HG03432 (cell line): Measurements from ENCODE around the gene PTPMT1.
"Not testable (repeated sequence)": the region's sequence is repeated elsewhere in the genome, so short reads cannot be mapped to it uniquely, and the experiment has no call there.

ENCODE experiments used
- ATAC-seq: cut with Tn5 transposase; IDR thresholded peaks from one replicate; pipeline ENCODE4 v1.9.1; 2021; ENCODE audit warnings: mild to moderate bottlenecking, moderate library complexity; ENCODE audit not compliant: unreplicated experiment

The PTPMT1 gene

GRCh38 chr11:47545298-47545697, 20.1 kb upstream of the PTPMT1 start:
- ATAC-seq = no peak

- not testable (repeated sequence) for ATAC-seq
Observed at GRCh38 chr11:47546274-47546673, 19.1 kb upstream of the PTPMT1 start.

DNA sequence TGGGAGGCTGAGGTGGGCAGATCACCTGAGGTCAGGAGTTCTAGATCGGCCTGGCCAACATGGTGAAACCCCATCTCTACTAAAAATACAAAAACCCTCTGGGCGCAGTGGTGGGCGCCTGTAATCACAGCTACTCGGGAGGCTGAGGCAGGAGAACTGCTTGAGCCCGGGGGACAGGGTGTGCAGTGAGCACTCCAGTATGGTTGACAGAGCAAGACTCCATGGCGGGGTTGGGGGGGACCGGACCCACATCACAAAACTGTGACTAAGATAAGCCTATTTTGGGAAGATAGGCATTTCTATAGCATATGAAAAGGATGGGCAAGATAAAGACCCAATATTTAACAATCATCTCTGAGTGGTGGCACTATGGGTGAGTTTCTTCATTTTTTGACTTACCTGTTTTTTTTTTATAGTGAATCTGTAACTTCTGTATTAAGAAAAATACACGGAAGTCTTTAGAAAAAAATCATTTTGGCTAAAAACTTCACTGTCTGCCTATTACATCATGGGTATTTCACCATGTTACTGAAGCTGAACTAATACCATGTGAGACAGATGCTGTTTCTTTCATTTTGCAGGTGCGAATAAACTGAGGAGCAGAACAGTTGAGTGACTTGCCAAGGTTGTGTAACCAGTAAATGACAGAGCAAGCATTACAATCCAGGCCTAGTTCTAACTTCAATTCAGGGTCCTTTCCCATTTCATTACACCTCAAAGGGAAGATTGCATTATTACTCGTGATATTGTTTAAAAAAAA, 14.9 kb upstream of the PTPMT1 start:
- no peak for ATAC-seq

- no peak for ATAC-seq
Observed at GRCh38 chr11:47551086-47551485, 14.3 kb upstream of the PTPMT1 start.

DNA sequence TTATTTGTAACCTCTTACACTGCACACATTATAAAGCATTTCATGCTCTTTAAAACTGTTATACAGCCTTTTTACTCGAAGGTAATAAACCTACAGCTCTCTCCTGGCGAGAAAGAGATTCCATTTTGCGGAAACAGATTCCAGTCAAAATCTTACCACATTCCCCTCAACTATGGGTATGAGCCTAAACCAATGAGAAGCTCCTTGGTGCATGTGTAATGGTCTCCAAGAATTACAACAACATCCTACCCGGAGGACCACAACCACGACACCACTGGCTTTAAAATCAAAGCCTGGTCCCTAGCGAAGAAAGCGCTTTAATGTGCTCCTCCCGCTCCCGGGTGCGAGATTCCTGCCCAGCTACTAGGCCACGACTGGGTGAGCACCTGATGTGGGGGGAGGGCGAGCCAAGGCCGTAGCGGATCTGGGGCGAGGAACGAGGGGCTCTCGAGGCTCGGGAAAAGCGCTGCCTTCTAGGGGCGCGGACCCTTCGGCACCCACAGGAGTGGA, 13.3 kb upstream of the PTPMT1 start:
- ATAC-seq = peak; percentile 7

- peak; percentile 94 for ATAC-seq
Observed at GRCh38 chr11:47552566-47553405, 12.6 kb upstream of the PTPMT1 start, which contains the start of gene CELF1. Gene CELF1 (minus strand): TSS chr11:47553132. CDS start chr11:47499523, 53,609 bp downstream.

GRCh38 chr11:47553406-47553743, 12.0 kb upstream of the PTPMT1 start:
- peak; percentile 22 for ATAC-seq

DNA sequence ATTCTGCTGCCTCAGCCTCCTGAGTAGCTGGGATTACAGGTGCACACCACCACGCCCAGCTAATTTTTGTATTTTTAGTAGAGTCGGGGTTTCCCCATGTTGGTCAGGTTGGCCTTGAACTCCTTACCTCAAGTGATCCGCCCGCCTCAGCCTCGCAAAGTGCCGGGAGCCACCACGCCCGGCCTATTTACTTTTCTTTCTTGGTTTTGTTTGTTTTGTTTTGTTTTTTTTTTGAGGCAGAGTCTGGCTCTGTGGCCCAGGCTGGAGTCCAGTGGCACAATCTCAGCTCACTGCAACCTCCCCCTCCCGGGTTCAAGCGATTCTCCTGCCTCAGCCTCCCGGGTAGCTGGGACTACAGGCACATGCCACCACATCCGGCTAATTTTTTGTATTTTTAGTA, 8.4 kb upstream of the PTPMT1 start:
- not testable (repeated sequence) for ATAC-seq

GRCh38 chr11:47558695-47559094, 6.7 kb upstream of the PTPMT1 start:
- ATAC-seq = no peak

DNA sequence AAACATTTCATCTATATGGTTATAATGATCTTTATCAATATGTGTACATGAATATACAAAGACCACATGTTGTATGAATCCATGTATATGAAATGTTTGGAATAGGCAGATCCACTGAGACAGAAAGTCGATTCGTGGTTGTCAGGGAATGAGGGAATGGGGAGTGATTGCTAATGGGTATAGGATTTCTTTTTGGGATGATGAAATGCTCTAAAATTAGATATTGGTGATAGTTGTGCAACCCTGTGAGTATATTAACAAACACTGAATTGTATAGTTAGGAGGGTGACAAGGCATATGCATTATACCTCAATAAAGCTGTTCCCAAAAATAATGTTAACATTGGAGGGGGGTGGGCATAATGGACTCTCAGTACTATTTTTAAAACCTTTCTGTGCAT, 5.0 kb upstream of the PTPMT1 start:
- no peak for ATAC-seq

DNA sequence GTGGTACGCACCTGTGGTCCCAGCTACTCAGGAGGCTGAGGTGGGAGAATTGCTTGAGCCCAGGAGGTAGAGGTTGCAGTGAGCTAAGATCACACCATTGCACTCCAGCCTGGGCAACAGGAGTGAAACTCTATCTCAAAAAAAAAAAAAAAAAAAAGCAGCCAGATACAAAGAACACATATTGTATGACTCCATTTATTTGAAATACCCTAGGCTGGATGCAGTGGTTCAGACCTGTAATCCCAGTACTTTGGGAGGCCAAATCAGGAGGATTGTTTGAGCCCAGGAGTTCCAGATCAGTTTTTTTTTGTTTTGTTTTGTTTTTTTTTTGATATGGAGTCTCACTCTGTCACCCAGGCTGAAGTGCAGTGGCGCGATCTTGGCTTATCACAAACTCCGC, 3.0 kb upstream of the PTPMT1 start:
- not testable (repeated sequence) for ATAC-seq

DNA sequence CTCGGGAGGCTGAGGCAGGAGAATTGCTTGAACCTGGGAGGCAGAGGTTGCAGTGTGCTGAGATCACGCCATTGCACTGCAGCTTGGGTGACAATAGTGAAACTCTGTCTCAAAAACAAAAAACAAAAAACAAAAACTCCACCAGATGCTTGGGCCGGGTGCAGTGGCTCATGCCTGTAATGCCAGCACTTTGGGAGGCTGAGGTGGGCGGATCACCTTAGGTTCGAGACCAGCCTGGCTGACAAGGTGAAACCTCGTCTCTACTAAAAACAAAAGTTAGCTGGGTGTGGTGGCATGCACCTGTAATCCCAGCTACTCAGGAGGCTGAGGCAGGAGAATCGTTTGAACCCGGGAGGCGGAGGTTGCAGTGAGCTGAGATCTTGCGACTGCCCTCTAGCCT, 1.0 kb upstream of the PTPMT1 start:
- not testable (repeated sequence) for ATAC-seq

GRCh38 chr11:47564933-47565339, 463 bp upstream of the PTPMT1 start:
- ATAC-seq = no peak

DNA sequence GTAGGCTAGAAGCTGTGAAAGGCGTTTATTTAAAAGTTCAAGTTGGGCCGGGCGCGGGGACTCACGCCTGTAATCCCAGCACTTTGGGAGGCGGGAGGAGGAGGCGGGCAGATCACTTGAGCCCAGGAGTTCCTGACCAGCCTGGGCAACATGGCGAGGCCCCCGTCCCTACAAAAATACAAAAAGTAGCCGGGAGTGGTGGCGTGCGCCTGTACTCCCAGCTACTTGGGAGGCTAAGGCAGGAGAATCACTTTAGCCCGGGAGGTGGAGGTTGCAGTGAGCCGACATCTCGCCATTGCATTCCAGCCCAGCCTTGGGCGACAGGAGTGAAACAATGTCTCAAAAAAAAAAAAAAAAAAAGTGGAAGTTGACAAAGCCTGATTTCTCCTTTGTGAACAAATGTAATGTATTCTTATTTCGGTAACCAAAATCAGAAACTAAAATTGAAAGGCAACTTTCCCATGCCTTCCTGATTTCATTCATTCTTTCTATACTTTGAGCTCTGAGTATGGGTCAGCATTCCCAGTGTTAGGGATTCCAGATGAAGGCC, 825 bp downstream of the PTPMT1 start:
- no peak for ATAC-seq

GRCh38 chr11:47569646-47570045, 4.2 kb downstream of the PTPMT1 start:
- no peak for ATAC-seq

DNA sequence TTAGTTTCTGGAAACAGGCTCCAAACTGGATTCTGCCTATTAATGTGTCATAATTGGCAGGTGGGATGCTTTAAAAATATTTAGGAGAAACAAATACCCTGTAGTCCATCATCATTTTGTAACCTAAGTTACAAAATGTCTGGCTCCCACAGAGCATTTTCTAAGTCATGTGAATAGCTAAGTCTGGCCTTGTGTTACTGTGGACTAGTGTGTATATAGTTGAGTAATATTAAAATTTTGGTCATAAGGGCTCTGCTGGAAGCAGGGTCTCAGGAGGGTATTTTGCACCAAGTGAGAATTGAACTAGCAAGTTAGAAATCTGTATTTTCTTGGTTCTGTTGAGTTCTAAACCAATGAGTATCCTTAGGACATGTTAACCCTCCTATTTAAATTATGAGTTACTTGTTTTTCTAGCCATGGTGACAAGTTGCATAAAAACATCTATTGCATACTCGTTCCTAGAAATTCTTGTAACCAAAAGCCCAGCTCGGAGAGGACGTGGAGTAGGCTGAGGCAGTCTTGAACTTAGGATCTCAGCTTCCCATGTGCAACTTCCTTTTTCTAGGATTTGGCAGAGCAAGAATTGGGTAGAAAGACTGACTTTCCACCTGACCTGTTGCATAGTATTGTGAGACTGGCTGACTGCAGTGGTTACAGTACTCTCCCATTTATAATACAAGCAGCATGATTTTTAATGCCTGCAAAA, 5.4 kb downstream of the PTPMT1 start:
- ATAC-seq = no peak

GRCh38 chr11:47571357-47571729, 5.9 kb downstream of the PTPMT1 start:
- ATAC-seq = no peak

DNA sequence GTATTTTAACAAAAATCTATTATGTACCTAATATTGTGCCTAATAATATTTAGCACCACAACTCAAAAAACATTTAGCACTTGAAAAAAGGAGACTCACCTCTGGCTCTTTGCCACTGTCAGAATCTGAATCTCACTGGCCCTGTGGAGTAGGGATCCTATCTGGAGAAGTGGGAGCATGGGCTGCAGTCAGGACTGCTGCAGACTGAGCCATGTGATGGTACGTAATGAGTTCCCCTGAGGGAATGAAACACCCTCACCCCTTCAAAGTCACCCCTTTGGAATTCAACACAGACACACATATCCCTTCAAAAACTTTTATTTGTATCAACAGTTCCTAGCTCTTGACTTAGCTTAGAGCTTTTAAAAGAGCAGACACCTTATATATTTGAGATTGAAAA, 6.5 kb downstream of the PTPMT1 start:
- ATAC-seq = no peak

GRCh38 chr11:47572715-47573255, 7.4 kb downstream of the PTPMT1 start:
- no peak for ATAC-seq

DNA sequence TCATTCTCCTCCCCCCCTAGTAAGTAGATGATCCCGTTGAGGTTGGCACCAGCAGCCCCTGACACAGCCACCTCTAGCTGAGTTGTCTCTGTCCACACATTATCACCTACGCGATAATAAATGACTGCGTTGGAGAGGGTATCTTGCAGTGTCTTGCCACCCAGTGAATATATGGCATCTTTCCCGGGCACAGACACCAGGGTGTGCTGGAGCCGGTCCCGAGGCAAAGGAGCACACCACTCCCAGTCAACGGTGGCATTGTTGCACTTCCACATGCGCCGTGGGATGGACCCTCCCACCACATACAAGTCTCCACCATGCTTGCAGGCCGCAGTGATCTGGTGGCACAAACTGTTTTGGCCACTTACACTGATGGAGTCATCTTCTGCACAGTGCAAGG, 7.9 kb downstream of the PTPMT1 start:
- no peak for ATAC-seq
